Stimulated activated CD8-positive, alpha-beta memory T cell treated with anti-CD3 and anti-CD28 coated beads, Interleukin-7, amount 100 ng/mL, for 1 hour (primary cell): ENCODE measurements around the gene ATG14.
"Not testable (repeated sequence)": the region's sequence is repeated elsewhere in the genome, so short reads cannot be mapped to it uniquely, and the experiment has no call there.

Source experiments
- DNase-seq, 2 donors: peaks; one replicate each; pipeline ENCODE4 v3.0.0-alpha.2; 2020; ENCODE audit warnings: low read depth in 2 of 2

Gene ATG14

DNA sequence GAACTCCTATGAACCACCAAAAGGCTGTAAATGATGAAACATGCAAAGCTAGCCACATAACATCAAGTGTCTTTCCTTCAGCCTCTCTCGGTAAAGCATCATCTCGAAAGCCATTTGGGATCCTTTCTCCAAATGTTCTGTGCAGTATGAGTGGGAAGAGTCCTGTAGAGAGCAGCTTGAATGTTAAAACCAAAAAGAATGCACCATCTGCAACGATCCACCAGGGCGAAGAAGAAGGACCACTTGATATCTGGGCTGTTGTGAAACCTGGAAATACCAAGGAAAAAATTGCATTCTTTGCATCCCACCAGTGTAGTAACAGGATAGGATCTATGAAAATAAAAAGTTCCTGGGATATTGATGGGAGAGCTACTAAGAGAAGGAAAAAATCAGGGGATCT is 61.2 kb downstream of the ATG14 start:
- no peak for DNase-seq

DNA sequence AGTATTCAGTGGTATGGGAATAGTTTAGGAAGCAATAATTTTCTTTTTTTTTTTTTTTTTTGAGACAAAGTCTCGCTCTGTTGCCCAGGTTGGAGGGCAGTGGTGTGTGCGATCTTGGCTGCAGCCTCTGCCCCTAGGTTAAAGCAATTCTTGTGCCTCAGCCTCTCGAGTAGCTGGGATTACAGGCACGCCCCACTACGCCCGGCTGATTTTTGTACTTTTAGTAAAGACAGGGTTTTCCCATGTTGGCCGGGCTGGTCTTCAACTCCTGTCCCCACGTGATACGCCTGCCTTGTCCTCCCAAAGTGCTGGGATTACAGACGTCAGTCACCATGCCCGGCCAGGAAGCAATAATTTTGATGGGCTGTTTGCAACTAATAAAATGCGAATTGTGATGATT is 62.1 kb downstream of the ATG14 start:
- DNase-seq: no peak

DNA sequence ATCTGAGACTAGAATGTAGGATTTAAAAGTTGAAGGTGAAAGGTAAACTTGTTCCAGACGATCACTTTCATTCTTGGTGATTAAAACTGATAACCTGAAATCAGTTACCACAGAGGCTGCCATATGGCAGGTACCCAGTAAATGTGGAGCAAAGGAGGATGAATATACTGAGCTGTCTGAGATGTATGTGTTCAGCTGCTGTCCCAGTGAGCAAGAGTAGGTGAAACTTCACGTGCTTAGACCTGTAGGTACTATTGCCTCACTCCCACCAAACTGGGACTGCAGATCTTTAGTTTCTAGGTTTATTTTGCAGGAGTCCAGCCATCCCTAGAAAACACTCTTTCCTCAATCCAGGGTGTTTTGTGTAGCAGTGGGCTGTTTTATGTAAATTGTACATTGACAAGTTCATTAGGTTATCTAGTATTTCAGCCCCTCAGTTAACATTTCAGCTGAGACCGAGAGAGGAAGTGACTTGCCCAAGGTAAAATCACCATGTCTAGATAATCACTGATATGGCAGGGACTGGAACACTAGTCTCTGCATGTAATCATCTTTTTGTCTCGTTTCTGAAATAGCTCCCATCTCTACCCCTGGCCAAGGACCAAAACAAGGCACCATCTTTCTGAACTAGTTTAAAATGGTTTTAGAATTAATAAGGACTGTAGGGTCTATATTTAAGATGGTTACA is 62.7 kb downstream of the ATG14 start:
- no peak for DNase-seq

DNA sequence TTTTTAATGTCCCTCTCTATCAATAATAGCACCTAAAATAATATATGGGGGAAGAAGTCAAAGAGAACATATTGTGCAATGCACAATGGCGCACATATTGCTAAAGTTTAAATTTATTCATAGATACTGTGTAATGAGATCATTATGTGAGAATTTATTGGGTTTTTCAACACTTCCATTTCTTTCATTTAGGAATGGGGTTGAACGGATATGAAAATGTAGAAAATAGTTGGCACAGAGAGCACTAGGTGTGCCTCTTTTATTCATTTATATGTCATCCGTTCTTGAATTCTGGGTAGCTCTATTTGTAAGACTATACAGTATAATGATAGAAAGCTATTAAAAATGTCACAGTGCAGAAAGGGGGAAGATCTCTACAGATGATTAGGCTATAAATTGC is 63.9 kb downstream of the ATG14 start:
- no peak for DNase-seq

DNA sequence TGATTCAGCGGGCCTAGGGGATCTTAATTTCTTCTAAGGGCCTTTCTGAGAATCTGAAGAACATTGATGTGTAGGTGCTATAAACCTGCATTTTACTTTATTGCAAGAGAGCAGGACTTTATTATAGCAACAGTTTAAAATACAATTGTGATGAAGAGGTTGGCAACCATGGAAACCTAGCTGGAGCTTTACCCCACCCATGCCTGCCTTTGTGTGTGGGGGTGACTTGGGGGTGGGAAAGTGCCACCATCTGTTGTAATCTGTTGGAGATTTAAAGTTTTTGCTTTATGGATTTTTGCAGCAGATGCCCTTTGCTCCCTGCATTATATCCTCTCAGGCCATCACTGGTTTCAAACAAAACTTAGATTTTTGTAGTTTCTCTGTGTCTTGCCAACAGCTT is 64.6 kb downstream of the ATG14 start:
- no peak for DNase-seq

DNA sequence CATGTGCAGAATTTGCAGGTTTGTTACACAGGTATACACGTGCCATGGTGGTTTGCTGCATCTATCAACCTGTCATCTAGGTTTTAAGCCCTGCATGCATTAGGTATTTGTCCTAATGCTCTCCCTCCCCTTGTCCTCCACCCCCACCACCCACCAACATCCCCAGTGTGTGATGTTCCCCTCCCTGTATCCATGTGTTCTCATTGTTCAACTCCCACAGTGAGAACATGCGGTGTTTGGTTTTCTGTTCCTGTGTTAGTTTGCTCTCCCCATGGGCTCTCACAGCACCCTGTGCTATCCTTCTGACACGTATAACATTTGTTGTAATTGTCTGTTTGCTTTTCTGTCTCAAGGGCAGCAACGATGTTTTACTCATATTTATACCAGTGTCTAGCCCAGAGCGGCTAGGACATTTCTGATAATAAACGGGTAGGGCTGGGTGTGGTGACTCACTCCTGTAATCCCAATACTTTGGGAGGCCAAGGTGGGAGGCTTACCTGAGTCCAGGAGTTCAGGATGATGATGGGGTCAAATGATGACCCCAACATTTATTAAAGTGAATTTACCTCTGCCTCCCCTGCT is 67.0 kb downstream of the ATG14 start:
- DNase-seq: not testable (repeated sequence)

DNA sequence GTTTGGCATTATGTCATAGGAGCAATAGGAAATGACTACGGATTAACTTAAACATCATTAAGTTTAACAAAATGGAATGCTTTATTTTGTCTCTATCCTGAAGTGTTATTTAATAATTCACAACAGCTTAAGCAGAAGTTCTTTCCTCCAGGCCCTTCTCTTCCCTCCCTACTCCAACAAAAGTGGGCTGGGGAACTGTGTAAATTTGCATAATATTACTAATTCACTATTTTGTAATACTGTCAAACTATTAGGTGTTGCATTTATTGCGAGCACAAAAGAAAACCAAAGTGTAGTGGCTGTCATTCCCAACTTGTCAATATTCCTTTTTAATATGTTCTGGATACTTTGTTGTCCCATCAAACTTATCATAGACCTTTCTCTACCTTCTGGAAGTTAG is 69.8 kb downstream of the ATG14 start:
- DNase-seq: no peak

DNA sequence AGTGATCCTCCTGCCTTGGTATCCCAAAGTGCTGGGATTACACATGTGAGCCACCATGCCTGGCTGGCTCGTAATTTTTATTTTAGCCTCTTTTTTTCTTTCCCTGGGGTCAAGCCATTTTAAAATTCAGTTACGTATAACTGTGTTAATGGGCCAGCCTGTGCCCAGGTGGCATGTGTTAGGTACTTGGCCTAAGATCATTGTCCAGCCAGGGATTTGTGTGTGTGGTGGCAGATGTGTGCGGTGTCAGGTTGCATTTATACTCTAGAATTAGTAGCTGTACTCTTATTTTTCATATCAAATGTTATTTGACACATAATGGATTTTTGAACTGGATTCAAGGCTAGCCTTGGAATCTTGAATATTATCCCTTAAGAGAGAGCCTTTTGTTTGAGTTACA is 71.1 kb downstream of the ATG14 start:
- DNase-seq: no peak

DNA sequence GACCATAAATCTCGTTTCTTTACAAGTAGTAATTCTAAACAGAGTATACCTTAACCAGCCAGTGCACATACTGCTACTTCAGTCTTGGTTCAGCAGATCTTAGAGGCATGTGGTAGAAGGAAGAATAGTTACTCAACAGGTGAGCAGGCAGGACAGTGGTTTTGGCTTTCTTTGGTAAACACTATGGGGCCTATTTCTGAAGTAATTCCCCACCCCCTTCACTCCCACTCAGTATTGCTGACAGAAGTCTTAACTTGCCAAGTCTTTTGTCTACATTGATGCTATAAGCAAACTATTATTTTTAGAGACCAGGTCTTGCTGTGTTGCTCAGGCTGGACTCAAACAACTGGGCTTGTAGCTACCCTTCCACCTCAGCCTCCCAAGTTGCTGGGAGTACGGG is 71.9 kb downstream of the ATG14 start:
- no peak for DNase-seq

DNA sequence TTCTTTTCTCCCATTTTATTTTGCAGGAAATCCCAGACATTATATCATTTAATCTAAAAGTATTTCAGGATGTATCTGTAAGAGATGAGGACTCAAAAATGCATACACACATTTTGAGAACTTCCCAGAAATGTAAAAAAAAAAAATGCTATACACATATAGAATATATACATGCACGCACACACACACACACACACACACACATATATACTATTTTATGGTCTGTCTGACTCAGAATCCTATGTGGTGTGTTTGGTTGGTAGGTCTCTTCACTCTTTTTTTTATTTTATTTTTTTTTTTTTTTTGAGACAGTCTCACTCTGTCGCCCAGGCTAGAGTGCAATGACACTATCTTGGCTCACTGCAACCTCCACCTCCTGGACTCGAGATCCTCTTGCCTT is 74.9 kb downstream of the ATG14 start:
- no peak for DNase-seq

DNA sequence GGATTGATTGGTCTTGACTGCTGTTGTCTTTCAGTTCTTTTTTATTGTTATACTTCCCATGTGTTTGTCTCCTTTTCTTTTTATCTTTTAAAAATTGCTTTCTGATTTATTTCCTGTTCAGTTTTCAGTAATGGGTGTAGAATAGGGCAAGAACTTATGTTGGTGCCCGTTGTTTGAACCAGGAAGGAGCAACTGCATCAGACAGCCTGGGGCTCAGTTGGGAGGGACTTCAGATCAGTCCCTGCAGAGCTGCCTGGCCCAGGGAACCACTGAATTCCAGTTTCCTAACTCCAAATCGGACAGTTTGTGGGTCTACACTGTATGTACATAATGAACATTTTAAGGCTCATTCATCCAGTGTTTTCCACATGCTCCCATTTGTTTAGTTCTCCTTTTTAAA is 75.5 kb downstream of the ATG14 start:
- DNase-seq: no peak

DNA sequence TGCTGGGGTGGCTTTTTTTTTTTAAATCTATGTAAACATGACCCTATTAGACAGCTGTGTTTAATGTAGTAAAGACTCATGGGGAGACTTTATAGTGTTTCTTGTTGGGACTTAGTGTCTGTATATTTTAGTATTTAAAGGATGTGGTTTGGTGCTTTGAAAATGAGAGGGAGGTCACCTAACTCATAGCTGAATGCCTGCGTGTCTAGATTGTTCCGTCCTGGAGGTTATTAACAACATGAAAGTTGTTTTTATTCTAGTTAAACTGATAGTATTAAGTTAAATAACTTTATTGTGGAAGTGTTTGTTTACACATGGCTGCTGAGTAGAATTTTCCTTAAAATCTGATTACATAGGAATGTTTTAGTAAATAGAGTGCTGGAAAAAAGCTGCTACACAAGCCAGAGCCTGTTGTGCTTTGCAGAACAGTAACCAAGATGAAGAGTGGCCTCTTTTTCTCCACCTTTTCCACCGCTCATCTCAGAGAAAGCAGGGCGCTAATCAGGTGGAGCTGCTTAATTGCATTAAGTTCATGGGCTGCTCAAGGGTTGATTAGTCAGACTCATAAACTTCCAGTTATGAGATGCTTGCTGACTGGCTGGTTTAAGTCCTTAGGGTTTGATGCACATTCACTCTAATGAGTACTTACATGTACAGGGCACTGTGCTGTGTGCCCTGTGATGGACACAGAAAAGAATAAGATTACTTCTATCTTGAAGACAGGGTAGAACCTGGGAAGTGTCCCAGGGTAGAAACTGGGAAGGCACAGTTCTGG is 77.7 kb downstream of the ATG14 start:
- no peak for DNase-seq

DNA sequence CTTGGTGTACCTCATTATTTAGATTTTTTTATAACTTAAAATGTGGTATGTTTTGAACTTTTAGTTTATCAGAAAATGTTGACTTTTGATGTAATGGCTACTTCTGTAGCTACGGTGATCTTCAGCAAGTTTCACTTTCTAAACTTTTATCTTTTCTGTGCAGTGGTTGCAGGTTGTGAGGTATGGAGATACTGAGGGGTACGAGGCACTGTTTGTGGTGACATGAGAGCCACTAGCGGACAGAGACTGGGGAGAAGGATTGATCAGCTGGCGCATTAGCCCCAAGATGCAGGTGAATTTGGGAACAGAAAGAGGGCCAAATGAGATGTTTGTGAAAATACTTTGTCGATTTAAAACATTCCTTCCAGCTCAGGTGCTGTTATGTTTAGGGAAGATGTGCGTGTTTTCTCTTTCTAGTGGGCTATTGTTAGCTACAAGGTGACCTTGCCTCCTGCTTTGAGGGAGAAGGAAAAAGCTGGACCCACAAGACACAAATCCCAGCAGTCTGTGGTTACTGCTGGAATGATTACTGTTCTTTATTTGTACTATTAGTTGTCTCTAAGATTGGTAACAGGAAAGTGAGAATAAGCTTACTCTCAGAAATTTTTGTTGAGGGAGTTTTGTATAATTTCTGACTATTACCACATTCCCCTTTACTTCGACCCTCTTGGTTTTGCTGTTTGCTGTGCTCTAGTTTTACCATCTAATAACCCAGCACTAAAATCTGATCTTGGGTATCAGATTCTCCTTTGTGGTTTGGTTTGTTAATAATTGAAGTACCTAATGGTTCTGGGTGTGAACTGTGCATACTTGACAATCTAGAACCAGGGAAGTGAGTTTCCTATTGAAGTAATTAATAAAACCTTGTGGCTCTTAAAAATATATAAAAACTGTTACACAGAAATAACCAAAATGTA is 78.7 kb downstream of the ATG14 start:
- no peak for DNase-seq

DNA sequence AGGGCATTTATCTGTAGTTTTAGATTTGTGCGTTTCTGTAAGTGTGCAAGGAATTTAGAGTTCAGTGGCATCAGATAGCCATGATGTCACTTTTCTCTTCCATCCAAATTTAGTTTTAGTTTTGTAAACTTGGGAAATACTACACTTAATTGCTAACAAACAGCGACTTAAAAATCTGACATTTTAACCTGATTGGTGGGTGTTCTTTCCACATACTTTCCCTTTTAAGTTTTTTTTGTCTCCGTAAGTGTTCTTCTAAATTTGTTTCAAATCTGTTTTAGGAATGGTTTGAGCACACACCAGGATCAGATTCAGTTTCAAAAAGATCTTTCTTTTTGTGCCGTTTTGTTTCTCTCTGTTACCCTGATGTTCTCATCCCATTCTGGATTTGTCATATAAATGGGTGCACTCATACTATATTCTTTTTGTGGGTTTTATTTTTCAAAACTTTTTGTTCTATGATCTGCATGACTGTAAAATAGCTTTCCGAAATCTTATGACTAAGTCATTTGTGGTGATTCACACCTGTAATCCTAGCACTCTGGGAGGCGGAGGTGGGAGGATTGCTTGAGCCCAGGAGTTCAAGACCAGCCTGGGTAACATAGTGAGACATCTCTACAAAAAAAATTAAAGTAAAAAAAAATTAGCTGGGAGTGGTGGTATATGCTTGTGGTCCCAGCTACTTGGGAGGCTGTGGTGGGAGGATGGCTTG is 81.5 kb downstream of the ATG14 start:
- no peak for DNase-seq

DNA sequence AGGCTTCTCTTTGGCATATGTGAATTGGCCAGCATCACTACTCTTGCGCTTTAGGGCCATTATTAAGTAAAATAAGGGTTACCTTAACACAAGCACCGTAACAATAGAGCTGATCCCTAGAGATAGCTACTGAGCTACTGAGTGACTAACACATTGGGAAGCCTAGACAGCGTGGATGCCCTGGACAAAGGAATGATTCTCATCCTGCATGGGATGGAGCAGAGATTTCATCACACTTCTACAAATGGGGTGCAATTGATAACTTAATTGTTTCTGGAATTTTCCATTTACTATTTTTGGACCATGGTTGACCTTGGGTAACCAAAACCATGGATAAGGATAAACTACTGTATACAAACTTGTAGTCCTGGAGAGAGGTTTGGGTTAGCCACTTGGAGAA is 83.3 kb downstream of the ATG14 start:
- no peak for DNase-seq

DNA sequence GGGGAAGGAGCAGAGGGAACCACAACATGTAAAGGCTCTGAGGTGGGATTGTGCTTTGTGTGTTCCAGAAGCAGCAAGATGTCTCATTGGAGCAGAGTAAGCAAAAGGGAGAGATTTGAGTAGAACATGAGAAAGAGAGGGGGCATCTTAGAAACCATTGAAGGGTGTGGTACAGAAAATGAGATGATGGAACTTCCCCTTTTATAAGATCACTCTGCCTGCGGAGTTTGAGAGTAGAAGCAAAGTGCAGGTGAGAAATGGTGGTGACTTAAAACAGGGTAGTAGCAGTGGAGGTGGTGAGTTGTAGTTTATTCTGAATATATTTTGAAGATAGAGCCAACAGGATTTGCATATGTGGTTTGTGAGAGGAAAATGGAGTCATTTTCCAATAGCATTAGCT is 84.5 kb downstream of the ATG14 start:
- DNase-seq: no peak

DNA sequence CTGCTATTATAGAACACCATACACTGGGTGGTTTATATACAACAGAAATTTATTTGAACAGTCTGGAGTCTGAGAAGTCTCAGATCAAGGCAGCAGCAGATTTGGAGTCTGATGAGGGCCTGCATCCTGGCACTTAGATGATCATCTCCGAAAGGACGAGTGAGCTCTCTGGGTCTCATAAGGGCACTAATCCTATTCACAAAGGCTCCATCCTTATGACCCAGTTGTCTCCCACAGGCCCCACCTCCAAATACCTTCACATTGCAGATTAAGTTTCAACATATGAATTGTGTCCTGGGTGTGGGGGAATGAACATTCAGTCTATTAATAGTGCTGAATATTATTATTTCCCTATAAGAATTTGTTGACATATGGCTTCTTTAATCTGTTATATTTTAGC is 86.8 kb downstream of the ATG14 start:
- DNase-seq: no peak

DNA sequence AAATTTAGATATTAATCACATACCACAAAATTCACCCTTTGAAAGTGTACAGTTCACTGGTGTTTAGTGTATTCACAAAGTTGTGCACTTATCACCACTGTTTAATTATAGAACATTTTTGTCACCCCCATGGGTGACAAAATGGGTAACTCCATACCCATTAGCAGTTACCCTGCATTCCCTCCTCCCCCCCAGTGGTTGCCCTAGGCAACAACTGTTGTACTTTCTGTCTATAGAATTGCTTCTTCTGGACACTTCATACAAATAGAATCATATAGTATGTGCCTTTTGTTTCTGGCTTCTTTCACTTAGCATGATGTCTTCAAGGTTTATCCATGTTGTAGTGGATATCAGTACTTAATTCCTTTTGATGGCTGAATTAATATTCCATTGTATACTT is 87.7 kb downstream of the ATG14 start:
- no peak for DNase-seq

DNA sequence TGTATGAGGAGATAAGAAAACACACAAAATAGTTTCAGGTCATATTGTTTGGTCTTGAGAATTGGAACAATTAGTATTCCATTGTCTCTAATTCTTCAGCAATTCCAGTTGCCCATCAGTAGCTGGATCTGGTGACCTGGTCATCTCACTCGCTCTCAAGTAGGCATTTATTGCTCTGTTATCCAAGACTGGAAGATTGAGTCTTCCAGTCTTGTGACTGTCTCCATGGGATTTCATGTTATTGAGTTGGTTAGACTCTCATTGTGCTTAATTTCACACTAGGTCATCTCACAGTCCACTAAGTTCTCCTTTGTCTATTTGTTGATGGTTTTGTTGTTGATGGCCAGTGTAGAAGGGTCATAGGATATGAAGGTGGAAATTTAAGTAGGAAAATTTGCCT is 92.9 kb downstream of the ATG14 start:
- no peak for DNase-seq

DNA sequence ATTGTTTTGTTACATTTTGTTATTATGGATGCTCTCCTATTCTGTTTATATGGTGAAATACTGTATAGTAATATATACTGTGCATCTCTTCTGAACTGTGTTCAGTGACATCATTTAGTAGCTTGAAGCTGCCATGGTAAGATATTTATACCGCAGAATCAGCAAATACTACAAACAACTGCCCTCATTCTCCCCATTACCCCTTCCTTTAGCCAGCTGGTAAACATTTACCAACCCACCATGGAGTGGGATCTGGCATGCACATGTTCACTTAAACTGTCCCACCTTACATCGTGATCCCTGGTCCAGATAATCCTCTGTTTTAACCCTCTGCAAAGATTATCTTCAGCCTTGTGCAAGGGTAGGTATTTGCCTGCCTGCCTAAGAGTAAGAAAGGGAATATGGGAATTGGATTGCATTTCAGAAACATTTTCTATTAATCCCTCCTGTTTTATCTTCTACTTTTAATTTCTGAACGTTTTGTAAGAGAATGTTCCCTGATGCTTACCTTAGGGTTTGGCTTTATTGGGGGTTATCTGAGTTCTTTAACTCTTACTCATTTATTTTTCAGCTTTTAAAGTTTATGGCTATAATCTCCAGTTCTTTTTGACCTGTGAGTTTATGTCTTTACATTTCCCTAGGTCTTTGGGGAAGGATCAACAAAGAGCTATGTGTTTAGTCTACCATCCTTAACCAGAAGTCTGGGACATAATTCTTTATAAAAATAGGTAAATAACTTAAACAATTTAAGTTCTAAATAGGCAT is 93.9 kb downstream of the ATG14 start:
- no peak for DNase-seq

DNA sequence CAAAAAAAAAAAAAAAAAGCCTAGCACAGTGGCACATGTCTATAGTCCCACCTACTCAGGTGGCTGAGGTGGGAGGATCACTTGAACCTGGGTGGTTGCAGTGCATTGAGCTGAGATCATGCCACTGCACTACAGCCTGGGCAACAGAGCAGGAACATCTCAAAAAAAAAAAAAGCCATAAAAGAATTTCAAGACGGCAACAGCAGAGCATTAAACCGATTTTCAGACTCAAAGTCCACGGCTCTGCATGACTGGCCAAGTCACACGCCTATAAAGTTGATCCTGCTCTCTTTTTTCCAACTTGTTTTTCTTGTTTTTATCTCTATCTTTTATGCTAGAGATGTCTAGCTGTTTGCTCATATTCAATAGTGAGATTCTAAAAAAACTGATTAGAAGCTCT is 95.1 kb downstream of the ATG14 start:
- no peak for DNase-seq
